ENCODE data around the gene NCBP3. TPM values are rescaled to one million over a fixed set of nuclear protein-coding genes. Genes with fewer than 3 reads are reported as not detected.

Gene NCBP3
- total and polyA plus RNA-seq, 2 donors (not counting 3 experiments of a cell fraction or from before 2014, with no cell fraction given) = 18.2 to 51.1 TPM

DNA sequence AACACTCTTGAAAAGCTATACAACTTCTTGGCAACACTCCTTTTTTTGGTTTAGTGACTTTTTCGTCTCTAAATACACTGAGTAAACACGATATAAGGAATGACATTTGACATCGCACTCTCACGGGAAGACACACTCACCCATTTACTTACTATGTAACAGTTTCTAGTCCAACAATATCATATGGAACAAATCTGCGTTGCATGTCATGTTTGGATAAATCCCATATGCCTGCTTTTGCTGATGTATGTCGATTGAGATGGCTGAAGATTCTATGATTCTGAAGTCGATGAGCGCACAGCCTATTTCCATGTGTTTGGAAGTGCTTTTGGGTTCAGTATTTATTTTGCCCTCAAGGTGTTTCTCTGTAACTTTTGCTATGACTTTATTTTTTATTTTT lies 63.3 kb downstream of the NCBP3 start:
- H3K4me3 ChIP-seq (replicated peaks in 1 of 3; ENCODE audit: insufficient read depth in 1 of 3, low read depth in 1 of 3, low read length in 3 of 3) = no peak overlapping the region
- CTCF ChIA-PET = interaction anchor here (0.9 kb wide), 1 partner anchor 45 kb away, joined by 3 read pairs; no protein-coding TSS in a partner anchor
- DNase-seq (ENCODE audit: low read depth, low spot score) (no peak), FAIRE-seq (no peak)
- no TSS peak for BruUV-seq (replicated peaks)
- no peaks in the 10 kb centered on the region for H3K27me3 ChIP-seq (ENCODE audit: control insufficient read depth in 2 of 2, insufficient read depth in 2 of 2, low read length in 2 of 2)
- H2AFZ ChIP-seq (ENCODE audit: low read depth, low read length) = no peak overlapping the region
- no peaks in the 10 kb centered on the region for H4K20me1 ChIP-seq (replicated peaks; ENCODE audit: control insufficient read depth, extremely low read depth, insufficient read depth, low read length)
- no peaks in the 10 kb centered on the region for H3K36me3 ChIP-seq (ENCODE audit: control insufficient read depth in 2 of 2, extremely low read depth in 1 of 2, insufficient read depth in 2 of 2, low read length in 2 of 2)
- intact Hi-C loops (cut with micrococcal nuclease) = no loop called here
- H3K4me2 ChIP-seq (ENCODE audit: insufficient read depth, low read length) = no peak overlapping the region
- POLR2A ChIA-PET = no interaction called here
- H3K9me1 ChIP-seq (replicated peaks; ENCODE audit: control insufficient read depth, extremely low read depth, insufficient read depth, low read length) = no peaks in the 10 kb centered on the region
- H3K79me2 ChIP-seq (ENCODE audit: control insufficient read depth, insufficient read depth, low read length) = no peaks in the 10 kb centered on the region
- H3K4me1 ChIP-seq (ENCODE audit: control insufficient read depth, extremely low read depth, insufficient read depth, low read length) = no peaks in the 10 kb centered on the region
- dilution Hi-C loops (cut with MboI; ENCODE audit: extremely low pct_ligation_motif_present, low sequenced_read_pairs) = no loop called here
- no peak overlapping the region for H3K9ac ChIP-seq (replicated peaks; ENCODE audit: extremely low read depth, insufficient read depth, low read length)
- H3K9me3 ChIP-seq (replicated peaks; ENCODE audit: control insufficient read depth, insufficient read depth, low read length) = no peaks in the 10 kb centered on the region
- TF ChIP-seq, protein P1, sequence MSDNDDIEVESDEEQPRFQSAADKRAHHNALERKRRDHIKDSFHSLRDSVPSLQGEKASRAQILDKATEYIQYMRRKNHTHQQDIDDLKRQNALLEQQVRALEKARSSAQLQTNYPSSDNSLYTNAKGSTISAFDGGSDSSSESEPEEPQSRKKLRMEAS (IDR thresholded peaks at IDR 0.05; ENCODE audit: insufficient read depth, insufficient read length) = no peak
- no peak for TF ChIP-seq POLR2AphosphoS5 (IDR thresholded peaks at IDR 0.05; ENCODE audit: insufficient read depth, low read depth, low read length)
- no peak for TF ChIP-seq FOS (IDR thresholded peaks at IDR 0.05; ENCODE audit: borderline replicate concordance, insufficient read depth, low read length)
- no peak for TF ChIP-seq POLR2A (IDR thresholded peaks at IDR 0.05; ENCODE audit: low read depth, low read length)
- TF ChIP-seq EZH2 (IDR thresholded peaks at IDR 0.05; ENCODE audit: borderline replicate concordance, low read depth, low read length, severe bottlenecking) = no peak
- no peak for TF ChIP-seq GATA2 (IDR thresholded peaks at IDR 0.05; ENCODE audit: insufficient read depth, insufficient read length, low read depth, low read length)
- TF ChIP-seq MYC (IDR thresholded peaks at IDR 0.05; ENCODE audit: low read depth, low read length) = no peak
- TF ChIP-seq, protein P2, sequence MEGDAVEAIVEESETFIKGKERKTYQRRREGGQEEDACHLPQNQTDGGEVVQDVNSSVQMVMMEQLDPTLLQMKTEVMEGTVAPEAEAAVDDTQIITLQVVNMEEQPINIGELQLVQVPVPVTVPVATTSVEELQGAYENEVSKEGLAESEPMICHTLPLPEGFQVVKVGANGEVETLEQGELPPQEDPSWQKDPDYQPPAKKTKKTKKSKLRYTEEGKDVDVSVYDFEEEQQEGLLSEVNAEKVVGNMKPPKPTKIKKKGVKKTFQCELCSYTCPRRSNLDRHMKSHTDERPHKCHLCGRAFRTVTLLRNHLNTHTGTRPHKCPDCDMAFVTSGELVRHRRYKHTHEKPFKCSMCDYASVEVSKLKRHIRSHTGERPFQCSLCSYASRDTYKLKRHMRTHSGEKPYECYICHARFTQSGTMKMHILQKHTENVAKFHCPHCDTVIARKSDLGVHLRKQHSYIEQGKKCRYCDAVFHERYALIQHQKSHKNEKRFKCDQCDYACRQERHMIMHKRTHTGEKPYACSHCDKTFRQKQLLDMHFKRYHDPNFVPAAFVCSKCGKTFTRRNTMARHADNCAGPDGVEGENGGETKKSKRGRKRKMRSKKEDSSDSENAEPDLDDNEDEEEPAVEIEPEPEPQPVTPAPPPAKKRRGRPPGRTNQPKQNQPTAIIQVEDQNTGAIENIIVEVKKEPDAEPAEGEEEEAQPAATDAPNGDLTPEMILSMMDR (IDR thresholded peaks at IDR 0.05; ENCODE audit: extremely low read depth in 1 of 2, insufficient read depth in 1 of 2, low read depth in 1 of 2, low read length in 2 of 2) = no peak
- TF ChIP-seq JUN (IDR thresholded peaks at IDR 0.05; ENCODE audit: borderline replicate concordance, insufficient read depth, insufficient read length, low read depth) = no peak
- H3K27ac ChIP-seq (ENCODE audit: insufficient read depth, low read depth, low read length) = no peak overlapping the region

Data from endothelial cell of umbilical vein (primary cell).